Endothelial cell of umbilical vein (primary cell): ENCODE results near the gene SNAPC4. TPM values are rescaled to one million over a fixed set of nuclear protein-coding genes. Genes with fewer than 3 reads are reported as not detected.

Experiments used
- BruUV-seq: library from RNA; stranded (reverse); fragments of 400-500 nt; replicated peaks from 2 replicates; lab custom pipeline; 2021; lab: Mats Ljungman, UMichigan
- CTCF ChIA-PET: fragments of 300-600, 350-600 bp; sonication (Branson Sonifier 250); formaldehyde crosslinking; loops from one replicate; lab custom pipeline; 2021; ENCODE audit warnings: antibody characterized with exemption, inconsistent platforms; lab: Charles Lee
- POLR2A ChIA-PET: fragments of 300-600, 350-600 bp; sonication (Branson Sonifier 250); formaldehyde crosslinking; loops from one replicate; lab custom pipeline; 2021; ENCODE audit warnings: antibody characterized with exemption, inconsistent platforms; lab: Charles Lee
- DNase-seq: peaks from one replicate; pipeline ENCODE4 v3.0.0-alpha.2; 2011; ENCODE audit warnings: low read depth, low spot score
- FAIRE-seq: peaks from 2 replicates; lab custom pipeline; 2011; peaks lifted over from hg19 to GRCh38; lab: Jason Lieb, UNC
- H2AFZ ChIP-seq: 2 replicates; pipeline ENCODE4 v1.6.0; 2012; ENCODE audit warnings: low read depth, low read length, control low read depth, inconsistent platforms
- H3K27ac ChIP-seq: 2 replicates; pipeline ENCODE4 v1.5.1; 2011; ENCODE audit warnings: low read depth, mild to moderate bottlenecking, control low read depth, low read length, moderate library complexity; ENCODE audit not compliant: insufficient read depth
- H3K27me3 ChIP-seq, 2 experiments: 2 replicates each; pipeline versions ENCODE4 v1.6.0 to v1.6.1; 2011; ENCODE audit warnings: low read length in 2 of 2, mixed read lengths in 1 of 2; ENCODE audit not compliant: control insufficient read depth in 2 of 2, insufficient read depth in 2 of 2
- H3K36me3 ChIP-seq, 2 experiments: 2 replicates in 1 of 2; 3 replicates in 1 of 2; pipeline ENCODE4 v1.5.1; 2011; ENCODE audit warnings: low read length in 2 of 2, mild to moderate bottlenecking in 1 of 2, moderate library complexity in 1 of 2; ENCODE audit not compliant: control insufficient read depth in 2 of 2, insufficient read depth in 2 of 2; ENCODE audit errors: extremely low read depth in 1 of 2
- H3K4me1 ChIP-seq: 3 replicates; pipeline ENCODE4 v1.5.1; 2011; ENCODE audit warnings: mild to moderate bottlenecking, low read length; ENCODE audit not compliant: control insufficient read depth, insufficient read depth; ENCODE audit errors: extremely low read depth
- H3K4me2 ChIP-seq: 2 replicates; pipeline ENCODE4 v1.6.1; 2011; ENCODE audit warnings: low read length, control low read depth, mixed read lengths; ENCODE audit not compliant: insufficient read depth
- H3K4me3 ChIP-seq, 3 experiments: fragments of 200-600 bp in 1 of 3; sonication (generic), shearing (Covaris generic) in 1 of 3; replicated peaks in 1 of 3; 2 replicates each; pipeline ENCODE4 v1.5.1; 2011 to 2016; ENCODE audit warnings: control low read depth in 3 of 3, low read length in 3 of 3, mild to moderate bottlenecking in 2 of 3, inconsistent platforms in 1 of 3, low read depth in 1 of 3, moderate library complexity in 1 of 3; ENCODE audit not compliant: insufficient read depth in 1 of 3
- H3K79me2 ChIP-seq: 2 replicates; pipeline ENCODE4 v1.6.0; 2012; ENCODE audit warnings: low read length, inconsistent platforms; ENCODE audit not compliant: control insufficient read depth, insufficient read depth
- H3K9ac ChIP-seq: replicated peaks from 2 replicates; pipeline ENCODE3; 2011; ENCODE audit warnings: low read length, control low read depth; ENCODE audit not compliant: insufficient read depth; ENCODE audit errors: extremely low read depth
- H3K9me1 ChIP-seq: replicated peaks from 3 replicates; pipeline ENCODE4 v1.6.0; 2011; ENCODE audit warnings: mild to moderate bottlenecking, low read length; ENCODE audit not compliant: control insufficient read depth, insufficient read depth; ENCODE audit errors: extremely low read depth
- H3K9me3 ChIP-seq: replicated peaks from 2 replicates; pipeline ENCODE4 v1.5.1; 2012; ENCODE audit warnings: low read length, inconsistent platforms; ENCODE audit not compliant: control insufficient read depth, insufficient read depth
- H4K20me1 ChIP-seq: replicated peaks from 2 replicates; pipeline ENCODE3; 2011; ENCODE audit warnings: mild to moderate bottlenecking, low read length; ENCODE audit not compliant: control insufficient read depth, insufficient read depth; ENCODE audit errors: extremely low read depth
- EZH2 ChIP-seq: IDR thresholded peaks from 2 replicates; pipeline ENCODE4 v1.6.1; 2012; ENCODE audit warnings: borderline replicate concordance, low read depth, mild to moderate bottlenecking, moderate library complexity, low read length, inconsistent platforms; ENCODE audit not compliant: severe bottlenecking
- FOS ChIP-seq: IDR thresholded peaks from 2 replicates; pipeline ENCODE4 v1.6.1; 2011; ENCODE audit warnings: mild to moderate bottlenecking, low read length, moderate library complexity, borderline replicate concordance; ENCODE audit not compliant: insufficient read depth
- GATA2 ChIP-seq: IDR thresholded peaks from 2 replicates; pipeline ENCODE4 v1.7.0; 2011; ENCODE audit warnings: low read depth, mild to moderate bottlenecking, moderate library complexity, mixed read lengths, low read length; ENCODE audit not compliant: insufficient read length, insufficient read depth
- JUN ChIP-seq: IDR thresholded peaks from 2 replicates; pipeline ENCODE4 v1.6.1; 2011; ENCODE audit warnings: borderline replicate concordance, low read depth; ENCODE audit not compliant: insufficient read length, insufficient read depth
- MAX ChIP-seq: IDR thresholded peaks from 2 replicates; pipeline ENCODE4 v1.6.1; 2011; ENCODE audit not compliant: insufficient read depth, insufficient read length
- MYC ChIP-seq: IDR thresholded peaks from one replicate; pipeline ENCODE4 v1.6.1; 2011; ENCODE audit warnings: mild to moderate bottlenecking, low read depth, low read length
- POLR2A ChIP-seq: IDR thresholded peaks from 2 replicates; pipeline ENCODE4 v1.6.1; 2012; ENCODE audit warnings: low read depth, mild to moderate bottlenecking, control low read depth, low read length
- POLR2AphosphoS5 ChIP-seq: IDR thresholded peaks from 2 replicates; pipeline ENCODE4 v1.6.1; 2012; ENCODE audit warnings: low read depth, mild to moderate bottlenecking, control low read depth, low read length, moderate library complexity; ENCODE audit not compliant: insufficient read depth
- dilution Hi-C: fragments of 300-500 bp; cut with MboI; formaldehyde crosslinking; loops from one replicate; pipeline ENCODE4 v1.15.0; 2019; ENCODE audit warnings: low sequenced_read_pairs; ENCODE audit not compliant: extremely low pct_ligation_motif_present
- intact Hi-C: fragments of 100-400 bp; cut with micrococcal nuclease; formaldehyde crosslinking; loops from one replicate; pipeline ENCODE4 v1.10.0; 2022
- polyA plus RNA-seq, 4 experiments: library from polyadenylated mRNA; depleted of rRNA in 3 of 4; stranded (reverse) in 3 of 4; unstranded in 1 of 4; fragments of >200 nt; gene quantifications; 2 replicates each; pipeline versions ENCODE4 v1.2.1 to v1.2.3, GENCODE V29; 2011 to 2012; ENCODE audit warnings: missing spikeins in 1 of 4
- total RNA-seq: library from RNA; stranded (reverse); gene quantifications from 2 replicates; pipeline ENCODE4 v1.2.3, GENCODE V29; 2021
- TF ChIP-seq, protein P1 (sequence below), 2 donors: IDR thresholded peaks; 1 replicate in 1 of 2; 2 replicates in 1 of 2; pipeline ENCODE4 v1.5.1; 2011; ENCODE audit warnings: low read length in 2 of 2, mild to moderate bottlenecking in 2 of 2, moderate library complexity in 2 of 2, control low read depth in 1 of 2, inconsistent platforms in 1 of 2, low read depth in 1 of 2; ENCODE audit not compliant: insufficient read depth in 1 of 2; ENCODE audit errors: extremely low read depth in 1 of 2

Gene SNAPC4
- total and polyA plus RNA-seq, 2 donors (not counting 3 experiments of a cell fraction or from before 2014, with no cell fraction given), result 6.7 to 17.5 TPM

- POLR2A ChIA-PET, result no interaction called here
- intact Hi-C loops (no loop called here), dilution Hi-C loops (no loop called here)
- Histone ChIP-seq H3K27me3 (no peaks in the 10 kb centered on the region), H3K79me2 (no peaks in the 10 kb centered on the region), H4K20me1 (no peaks in the 10 kb centered on the region), H2AFZ (no peak overlapping the region), H3K36me3 (peaks cover 0 to 5% of the 10 kb centered on the region in 2 experiments), H3K9me1 (no peaks in the 10 kb centered on the region), H3K27ac (no peak overlapping the region), H3K9me3 (no peaks in the 10 kb centered on the region), H3K4me3 (no peak overlapping the region), H3K4me2 (no peak overlapping the region), H3K9ac (no peak overlapping the region), H3K4me1 (no peaks in the 10 kb centered on the region)
- no peak for TF ChIP-seq MYC
- TF ChIP-seq, protein P1, sequence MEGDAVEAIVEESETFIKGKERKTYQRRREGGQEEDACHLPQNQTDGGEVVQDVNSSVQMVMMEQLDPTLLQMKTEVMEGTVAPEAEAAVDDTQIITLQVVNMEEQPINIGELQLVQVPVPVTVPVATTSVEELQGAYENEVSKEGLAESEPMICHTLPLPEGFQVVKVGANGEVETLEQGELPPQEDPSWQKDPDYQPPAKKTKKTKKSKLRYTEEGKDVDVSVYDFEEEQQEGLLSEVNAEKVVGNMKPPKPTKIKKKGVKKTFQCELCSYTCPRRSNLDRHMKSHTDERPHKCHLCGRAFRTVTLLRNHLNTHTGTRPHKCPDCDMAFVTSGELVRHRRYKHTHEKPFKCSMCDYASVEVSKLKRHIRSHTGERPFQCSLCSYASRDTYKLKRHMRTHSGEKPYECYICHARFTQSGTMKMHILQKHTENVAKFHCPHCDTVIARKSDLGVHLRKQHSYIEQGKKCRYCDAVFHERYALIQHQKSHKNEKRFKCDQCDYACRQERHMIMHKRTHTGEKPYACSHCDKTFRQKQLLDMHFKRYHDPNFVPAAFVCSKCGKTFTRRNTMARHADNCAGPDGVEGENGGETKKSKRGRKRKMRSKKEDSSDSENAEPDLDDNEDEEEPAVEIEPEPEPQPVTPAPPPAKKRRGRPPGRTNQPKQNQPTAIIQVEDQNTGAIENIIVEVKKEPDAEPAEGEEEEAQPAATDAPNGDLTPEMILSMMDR (IDR thresholded peaks at IDR 0.05; ENCODE audit: extremely low read depth in 1 of 2, insufficient read depth in 1 of 2, low read depth in 1 of 2, low read length in 2 of 2), result no peak
- no peak for TF ChIP-seq POLR2A
- no peak for TF ChIP-seq MAX
- TF ChIP-seq GATA2, result no peak
- no peak for TF ChIP-seq POLR2AphosphoS5
- no peak for TF ChIP-seq EZH2
- no peak for TF ChIP-seq FOS
- TF ChIP-seq JUN, result no peak
- CTCF ChIA-PET, result interaction anchor here (0.9 to 1.1 kb wide), 2 partner anchors 9 to 12 kb away, joined by 3 read pairs; no protein-coding TSS in a partner anchor
- FAIRE-seq (no peak), DNase-seq (no peak)
- BruUV-seq, result no TSS peak
These were observed 42.7 kb downstream of the SNAPC4 start for GRCh38 chr9:136357202-136357725.
